Measurements from ENCODE around the gene HEPN1.

Gene HEPN1

DNA sequence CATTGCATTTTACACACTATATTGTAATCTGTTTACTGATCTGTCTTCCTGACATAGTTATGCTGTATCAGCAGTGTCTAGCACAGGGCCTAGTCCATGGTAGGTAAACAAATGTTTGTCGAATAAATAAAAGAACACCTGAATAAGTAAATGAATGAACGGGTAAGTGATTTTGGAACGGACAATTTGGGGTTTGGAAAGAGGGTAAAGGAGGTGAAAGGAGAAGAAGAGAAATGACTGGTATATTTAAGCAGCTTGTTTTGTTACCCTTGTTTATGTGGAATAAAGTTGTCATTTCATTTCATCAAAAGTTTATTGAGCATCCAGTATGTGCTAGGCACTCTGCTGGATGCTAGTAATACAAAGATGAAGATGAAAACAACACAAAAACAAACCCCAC lies at the start of gene HEPN1:
TSS of gene HEPN1 (plus strand) at position 301 of the 400 bp plus-strand sequence.
- Histone ChIP-seq H3K4me3 (ENCODE audit: low read length in 2 of 2) (no peak within 1 kb of the TSS), H3K9ac (ENCODE audit: low read depth in 1 of 2, low read length in 2 of 2) (no peak within 1 kb of the TSS), H3K36me3 (ENCODE audit: control insufficient read depth in 2 of 2, insufficient read depth in 2 of 2, low read length in 2 of 2) (no peaks in the 10 kb centered on the region), H3K27me3 (ENCODE audit: control insufficient read depth in 2 of 2, insufficient read depth in 2 of 2, low read length in 2 of 2) (no peaks in the 10 kb centered on the region), H3K4me1 (ENCODE audit: control insufficient read depth in 2 of 2, insufficient read depth in 2 of 2, low read length in 2 of 2) (peaks cover 0 to 3% of the 10 kb centered on the region in 2 donors), H3K9me3 (ENCODE audit: control insufficient read depth in 2 of 2, low read length in 2 of 2) (no peaks in the 10 kb centered on the region), H3K27ac (ENCODE audit: low read depth in 2 of 2, low read length in 2 of 2) (no peak within 1 kb of the TSS)

DNA sequence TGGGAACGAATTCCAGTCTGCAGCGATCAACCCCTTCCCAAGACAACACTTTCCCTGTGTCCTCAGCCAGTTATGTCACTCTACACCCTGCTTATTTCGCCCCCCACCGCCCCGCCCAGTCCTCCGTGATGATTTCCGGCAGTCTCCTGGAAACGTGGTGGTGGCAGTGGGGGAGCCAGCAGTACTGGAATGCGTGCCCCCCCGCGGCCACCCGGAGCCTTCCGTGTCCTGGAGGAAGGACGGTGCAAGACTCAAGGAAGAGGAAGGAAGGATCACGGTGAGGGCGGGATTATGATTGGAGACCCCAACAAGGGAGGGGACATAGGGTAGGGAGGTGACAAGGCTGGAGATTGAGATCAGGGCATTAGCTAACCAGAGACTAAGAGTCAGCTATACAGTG lies 49.7 kb upstream of the HEPN1 start:
- H3K9me3 ChIP-seq (ENCODE audit: control insufficient read depth in 2 of 2, low read length in 2 of 2) = no peaks in the 10 kb centered on the region
- no peaks in the 10 kb centered on the region for H3K36me3 ChIP-seq (ENCODE audit: control insufficient read depth in 2 of 2, insufficient read depth in 2 of 2, low read length in 2 of 2)
- peaks cover 70 to 81% of the 10 kb centered on the region in 2 donors for H3K27me3 ChIP-seq (ENCODE audit: control insufficient read depth in 2 of 2, insufficient read depth in 2 of 2, low read length in 2 of 2)
- H3K4me1 ChIP-seq (ENCODE audit: control insufficient read depth in 2 of 2, insufficient read depth in 2 of 2, low read length in 2 of 2) = peaks cover 4 to 12% of the 10 kb centered on the region in 2 donors
- no peak overlapping the region for H3K9ac ChIP-seq (ENCODE audit: low read depth in 1 of 2, low read length in 2 of 2)
- H3K4me3 ChIP-seq (ENCODE audit: low read length in 2 of 2) = no peak overlapping the region
- H3K27ac ChIP-seq (ENCODE audit: low read depth in 2 of 2, low read length in 2 of 2) = no peak overlapping the region

DNA sequence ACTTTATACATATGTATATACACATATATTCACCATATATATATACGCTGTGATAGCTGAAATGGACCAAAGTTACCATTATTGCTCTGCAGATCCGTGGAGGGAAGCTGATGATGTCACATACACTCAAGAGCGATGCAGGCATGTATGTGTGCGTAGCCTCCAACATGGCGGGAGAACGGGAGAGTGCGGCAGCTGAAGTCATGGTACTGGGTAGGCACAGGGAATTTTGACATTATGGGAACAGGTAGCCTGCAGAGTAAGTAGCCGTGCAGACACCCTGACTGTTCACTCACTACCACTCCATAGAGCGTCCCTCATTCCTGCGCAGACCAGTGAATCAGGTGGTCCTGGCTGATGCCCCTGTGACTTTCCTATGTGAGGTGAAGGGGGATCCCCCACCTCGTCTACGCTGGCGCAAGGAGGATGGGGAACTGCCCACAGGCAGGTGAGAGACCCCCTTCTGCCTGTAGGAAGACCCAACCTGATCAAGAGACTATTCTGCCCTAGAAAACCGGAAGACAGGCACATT lies 49.1 kb upstream of the HEPN1 start:
- Histone ChIP-seq H3K36me3 (ENCODE audit: control insufficient read depth in 2 of 2, insufficient read depth in 2 of 2, low read length in 2 of 2) (no peaks in the 10 kb centered on the region), H3K27me3 (ENCODE audit: control insufficient read depth in 2 of 2, insufficient read depth in 2 of 2, low read length in 2 of 2) (peaks cover 65 to 78% of the 10 kb centered on the region in 2 donors), H3K4me1 (ENCODE audit: control insufficient read depth in 2 of 2, insufficient read depth in 2 of 2, low read length in 2 of 2) (peaks cover 4 to 12% of the 10 kb centered on the region in 2 donors), H3K9ac (ENCODE audit: low read depth in 1 of 2, low read length in 2 of 2) (no peak overlapping the region), H3K4me3 (ENCODE audit: low read length in 2 of 2) (no peak overlapping the region), H3K27ac (ENCODE audit: low read depth in 2 of 2, low read length in 2 of 2) (no peak overlapping the region), H3K9me3 (ENCODE audit: control insufficient read depth in 2 of 2, low read length in 2 of 2) (no peaks in the 10 kb centered on the region)

DNA sequence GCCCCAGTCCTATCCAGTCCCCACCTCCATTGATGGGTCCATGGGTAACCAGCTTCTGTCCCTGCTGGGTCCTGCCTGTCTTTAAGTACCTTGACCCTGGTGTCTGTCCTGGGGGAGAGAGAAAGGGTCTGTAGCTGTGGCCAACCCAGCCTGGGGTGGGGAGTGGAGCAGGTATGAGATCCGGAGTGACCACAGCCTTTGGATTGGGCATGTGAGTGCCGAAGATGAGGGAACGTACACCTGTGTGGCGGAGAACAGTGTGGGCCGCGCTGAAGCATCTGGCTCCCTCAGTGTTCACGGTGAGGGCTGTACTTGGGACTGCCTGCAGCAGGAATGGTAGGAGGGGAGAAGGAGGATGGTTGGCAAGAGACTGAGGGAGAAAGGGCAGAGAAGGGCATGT lies 48.6 kb upstream of the HEPN1 start:
- Histone ChIP-seq H3K9me3 (ENCODE audit: control insufficient read depth in 2 of 2, low read length in 2 of 2) (no peaks in the 10 kb centered on the region), H3K9ac (ENCODE audit: low read depth in 1 of 2, low read length in 2 of 2) (no peak overlapping the region), H3K27me3 (ENCODE audit: control insufficient read depth in 2 of 2, insufficient read depth in 2 of 2, low read length in 2 of 2) (peaks cover 60 to 78% of the 10 kb centered on the region in 2 donors), H3K36me3 (ENCODE audit: control insufficient read depth in 2 of 2, insufficient read depth in 2 of 2, low read length in 2 of 2) (no peaks in the 10 kb centered on the region), H3K4me3 (ENCODE audit: low read length in 2 of 2) (no peak overlapping the region), H3K27ac (ENCODE audit: low read depth in 2 of 2, low read length in 2 of 2) (no peak overlapping the region), H3K4me1 (ENCODE audit: control insufficient read depth in 2 of 2, insufficient read depth in 2 of 2, low read length in 2 of 2) (peaks cover 4 to 12% of the 10 kb centered on the region in 2 donors)

DNA sequence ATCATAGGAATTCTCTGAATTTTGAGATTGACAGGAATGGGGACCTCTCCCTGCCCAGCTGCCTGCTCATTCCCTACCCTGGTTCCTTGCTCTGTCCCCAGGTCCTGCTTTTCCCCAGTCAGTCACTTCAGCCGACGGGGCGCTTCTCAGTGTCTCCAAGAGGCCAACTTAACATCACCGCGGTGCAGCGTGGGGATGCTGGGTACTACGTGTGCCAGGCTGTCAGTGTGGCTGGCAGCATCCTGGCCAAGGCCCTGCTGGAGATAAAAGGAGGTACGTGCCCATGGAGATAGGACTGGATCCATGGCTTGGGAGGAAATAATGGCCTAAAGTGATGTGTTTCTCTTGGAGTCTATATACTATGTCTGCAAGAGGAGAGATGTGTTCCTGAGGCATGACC lies 46.8 kb upstream of the HEPN1 start:
- H3K27me3 ChIP-seq (ENCODE audit: control insufficient read depth in 2 of 2, insufficient read depth in 2 of 2, low read length in 2 of 2) = peaks cover 45 to 66% of the 10 kb centered on the region in 2 donors
- H3K4me1 ChIP-seq (ENCODE audit: control insufficient read depth in 2 of 2, insufficient read depth in 2 of 2, low read length in 2 of 2) = peaks cover 5 to 8% of the 10 kb centered on the region in 2 donors
- no peak overlapping the region for H3K4me3 ChIP-seq (ENCODE audit: low read length in 2 of 2)
- no peak overlapping the region for H3K27ac ChIP-seq (ENCODE audit: low read depth in 2 of 2, low read length in 2 of 2)
- H3K36me3 ChIP-seq (ENCODE audit: control insufficient read depth in 2 of 2, insufficient read depth in 2 of 2, low read length in 2 of 2) = no peaks in the 10 kb centered on the region
- H3K9ac ChIP-seq (ENCODE audit: low read depth in 1 of 2, low read length in 2 of 2) = no peak overlapping the region
- no peaks in the 10 kb centered on the region for H3K9me3 ChIP-seq (ENCODE audit: control insufficient read depth in 2 of 2, low read length in 2 of 2)

DNA sequence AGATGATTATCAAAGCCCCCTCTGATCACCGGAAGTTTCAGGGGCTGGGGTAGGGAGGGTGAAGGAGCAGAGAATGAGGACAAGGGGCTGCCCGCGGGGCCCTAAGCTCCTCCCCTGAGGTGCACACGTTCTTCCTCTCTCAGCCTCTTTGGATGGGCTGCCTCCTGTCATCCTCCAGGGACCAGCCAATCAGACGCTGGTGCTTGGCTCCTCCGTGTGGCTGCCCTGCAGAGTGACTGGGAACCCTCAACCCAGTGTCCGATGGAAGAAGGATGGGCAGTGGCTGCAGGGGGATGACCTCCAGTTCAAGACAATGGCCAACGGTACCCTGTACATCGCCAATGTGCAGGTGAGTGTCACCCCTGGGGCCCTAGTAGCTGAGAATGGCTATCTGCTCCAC lies 46.3 kb upstream of the HEPN1 start:
- no peaks in the 10 kb centered on the region for H3K36me3 ChIP-seq (ENCODE audit: control insufficient read depth in 2 of 2, insufficient read depth in 2 of 2, low read length in 2 of 2)
- no peak overlapping the region for H3K9ac ChIP-seq (ENCODE audit: low read depth in 1 of 2, low read length in 2 of 2)
- H3K9me3 ChIP-seq (ENCODE audit: control insufficient read depth in 2 of 2, low read length in 2 of 2) = no peaks in the 10 kb centered on the region
- no peak overlapping the region for H3K27ac ChIP-seq (ENCODE audit: low read depth in 2 of 2, low read length in 2 of 2)
- H3K4me1 ChIP-seq (ENCODE audit: control insufficient read depth in 2 of 2, insufficient read depth in 2 of 2, low read length in 2 of 2) = peaks cover 5 to 6% of the 10 kb centered on the region in 2 donors
- no peak overlapping the region for H3K4me3 ChIP-seq (ENCODE audit: low read length in 2 of 2)
- H3K27me3 ChIP-seq (ENCODE audit: control insufficient read depth in 2 of 2, insufficient read depth in 2 of 2, low read length in 2 of 2) = peaks cover 43 to 63% of the 10 kb centered on the region in 2 donors

DNA sequence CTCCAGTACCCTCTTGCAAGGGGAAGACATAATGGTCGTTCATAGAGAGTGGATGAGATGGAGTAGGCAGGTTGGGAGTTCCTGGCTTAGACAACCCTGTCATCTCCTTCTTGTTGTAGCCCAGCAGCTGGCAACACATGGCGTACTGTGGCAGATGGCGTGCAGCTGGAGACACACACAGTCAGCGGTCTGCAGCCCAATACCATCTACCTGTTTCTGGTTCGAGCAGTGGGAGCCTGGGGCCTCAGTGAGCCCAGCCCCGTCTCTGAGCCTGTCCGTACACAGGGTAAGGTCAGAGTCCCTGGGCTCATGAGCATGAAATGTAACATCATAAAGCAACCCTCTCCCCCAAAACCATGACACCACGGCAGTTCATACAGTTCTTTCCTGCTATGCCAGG lies 45.1 kb upstream of the HEPN1 start:
- H3K27me3 ChIP-seq (ENCODE audit: control insufficient read depth in 2 of 2, insufficient read depth in 2 of 2, low read length in 2 of 2) = peaks cover 31 to 50% of the 10 kb centered on the region in 2 donors
- H3K9ac ChIP-seq (ENCODE audit: low read depth in 1 of 2, low read length in 2 of 2) = no peak overlapping the region
- H3K9me3 ChIP-seq (ENCODE audit: control insufficient read depth in 2 of 2, low read length in 2 of 2) = no peaks in the 10 kb centered on the region
- H3K36me3 ChIP-seq (ENCODE audit: control insufficient read depth in 2 of 2, insufficient read depth in 2 of 2, low read length in 2 of 2) = no peaks in the 10 kb centered on the region
- H3K4me1 ChIP-seq (ENCODE audit: control insufficient read depth in 2 of 2, insufficient read depth in 2 of 2, low read length in 2 of 2) = peaks cover 4 to 5% of the 10 kb centered on the region in 2 donors
- H3K27ac ChIP-seq (ENCODE audit: low read depth in 2 of 2, low read length in 2 of 2) = no peak overlapping the region
- no peak overlapping the region for H3K4me3 ChIP-seq (ENCODE audit: low read length in 2 of 2)

DNA sequence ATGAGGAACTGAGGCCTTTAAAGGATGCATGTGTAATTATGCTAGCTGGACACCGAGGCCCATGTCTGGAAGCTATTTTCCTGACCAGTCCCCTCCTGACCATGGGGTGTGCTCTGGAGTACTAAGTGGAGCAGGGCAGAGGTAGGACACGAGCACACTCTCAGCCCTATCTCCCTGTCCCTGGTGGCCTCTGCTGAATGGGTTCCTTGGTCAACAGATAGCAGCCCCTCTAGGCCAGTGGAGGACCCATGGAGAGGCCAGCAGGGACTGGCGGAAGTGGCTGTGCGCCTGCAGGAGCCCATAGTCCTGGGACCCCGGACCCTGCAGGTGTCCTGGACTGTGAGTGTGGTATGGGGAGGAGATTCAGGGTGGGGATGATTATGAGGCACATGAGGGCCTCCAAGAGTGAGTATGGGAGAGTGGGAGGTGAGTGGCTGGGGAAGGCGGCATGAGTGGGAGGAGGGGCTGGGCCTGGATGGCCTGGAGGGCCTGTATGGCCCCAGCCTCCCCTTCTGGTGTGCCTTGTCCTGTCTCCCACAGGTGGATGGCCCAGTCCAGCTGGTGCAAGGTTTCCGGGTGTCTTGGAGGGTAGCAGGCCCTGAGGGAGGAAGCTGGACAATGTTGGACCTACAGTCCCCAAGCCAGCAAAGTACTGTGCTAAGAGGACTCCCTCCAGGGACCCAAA lies 44.3 kb upstream of the HEPN1 start:
- Histone ChIP-seq H3K36me3 (ENCODE audit: control insufficient read depth in 2 of 2, insufficient read depth in 2 of 2, low read length in 2 of 2) (no peaks in the 10 kb centered on the region), H3K27ac (ENCODE audit: low read depth in 2 of 2, low read length in 2 of 2) (no peak overlapping the region), H3K9ac (ENCODE audit: low read depth in 1 of 2, low read length in 2 of 2) (no peak overlapping the region), H3K27me3 (ENCODE audit: control insufficient read depth in 2 of 2, insufficient read depth in 2 of 2, low read length in 2 of 2) (peaks cover 24 to 43% of the 10 kb centered on the region in 2 donors), H3K9me3 (ENCODE audit: control insufficient read depth in 2 of 2, low read length in 2 of 2) (no peaks in the 10 kb centered on the region), H3K4me1 (ENCODE audit: control insufficient read depth in 2 of 2, insufficient read depth in 2 of 2, low read length in 2 of 2) (peaks cover 2 to 5% of the 10 kb centered on the region in 2 donors), H3K4me3 (ENCODE audit: low read length in 2 of 2) (no peak overlapping the region)

DNA sequence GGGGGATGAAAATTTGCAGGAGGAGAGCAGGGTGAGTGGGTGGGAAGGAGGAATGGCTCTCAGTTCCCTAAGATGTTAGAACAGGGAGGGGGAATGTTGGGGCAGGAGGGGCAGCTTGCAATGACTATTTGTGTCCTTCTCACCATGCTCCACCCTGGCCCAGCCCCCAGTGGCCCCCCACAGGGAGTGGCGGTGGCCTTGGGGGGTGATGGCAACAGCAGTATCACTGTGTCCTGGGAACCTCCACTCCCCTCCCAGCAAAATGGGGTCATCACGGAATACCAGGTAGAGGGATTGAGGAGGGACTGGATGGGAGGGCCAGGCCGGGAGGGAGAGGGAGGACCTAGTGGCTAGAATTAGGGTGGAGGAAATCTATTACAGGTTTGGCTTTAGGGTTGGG lies 43.6 kb upstream of the HEPN1 start:
- H3K36me3 ChIP-seq (ENCODE audit: control insufficient read depth in 2 of 2, insufficient read depth in 2 of 2, low read length in 2 of 2) = no peaks in the 10 kb centered on the region
- no peak overlapping the region for H3K4me3 ChIP-seq (ENCODE audit: low read length in 2 of 2)
- peaks cover 17 to 36% of the 10 kb centered on the region in 2 donors for H3K27me3 ChIP-seq (ENCODE audit: control insufficient read depth in 2 of 2, insufficient read depth in 2 of 2, low read length in 2 of 2)

DNA sequence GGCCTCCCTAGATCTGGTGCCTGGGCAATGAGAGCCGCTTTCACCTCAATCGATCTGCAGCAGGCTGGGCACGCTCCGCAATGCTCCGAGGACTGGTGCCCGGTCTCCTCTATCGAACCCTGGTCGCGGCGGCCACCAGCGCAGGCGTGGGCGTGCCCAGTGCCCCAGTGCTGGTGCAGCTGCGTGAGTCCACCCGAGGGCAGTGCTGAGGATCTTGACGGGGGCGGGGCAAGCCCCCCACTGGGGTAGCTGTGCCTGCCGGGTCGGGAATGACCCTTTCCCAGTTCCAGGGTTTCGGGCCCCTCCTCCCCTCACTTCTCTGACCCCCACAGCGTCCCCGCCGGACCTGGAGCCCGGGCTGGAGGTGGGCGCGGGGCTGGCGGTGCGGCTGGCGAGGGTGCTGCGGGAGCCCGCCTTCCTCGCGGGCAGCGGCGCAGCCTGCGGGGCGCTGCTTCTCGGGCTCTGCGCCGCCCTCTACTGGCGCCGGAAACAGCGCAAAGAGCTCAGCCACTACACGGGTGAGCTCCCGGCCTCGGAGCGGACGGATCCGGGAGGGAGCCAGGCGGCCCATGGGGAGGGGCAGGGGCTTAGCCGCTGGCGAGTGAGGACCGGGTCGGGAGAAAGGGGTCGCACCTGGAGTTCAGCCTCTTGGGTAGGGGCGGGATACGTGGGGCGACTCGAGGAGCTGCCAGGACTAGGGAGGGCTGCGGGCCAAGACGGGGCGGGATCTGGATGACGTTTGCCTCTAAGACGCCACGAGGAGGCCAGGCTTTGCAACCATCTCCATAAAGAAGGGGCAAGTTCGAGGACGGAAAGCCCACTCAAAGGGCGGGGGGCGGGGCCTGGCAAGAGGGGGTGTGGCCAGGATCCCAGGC lies 42.9 kb upstream of the HEPN1 start:
- H3K4me3 ChIP-seq (ENCODE audit: low read length in 2 of 2) = peak overlapping the region; percentile 74 to 83
- peak overlapping the region; percentile 83 to 84 for H3K27ac ChIP-seq (ENCODE audit: low read depth in 2 of 2, low read length in 2 of 2)
- H3K4me1 ChIP-seq (ENCODE audit: control insufficient read depth in 2 of 2, insufficient read depth in 2 of 2, low read length in 2 of 2) = peaks cover 2 to 5% of the 10 kb centered on the region in 2 donors
- peak overlapping the region; percentile 70 to 85 for H3K9ac ChIP-seq (ENCODE audit: low read depth in 1 of 2, low read length in 2 of 2)
- H3K9me3 ChIP-seq (ENCODE audit: control insufficient read depth in 2 of 2, low read length in 2 of 2) = no peaks in the 10 kb centered on the region
- H3K27me3 ChIP-seq (ENCODE audit: control insufficient read depth in 2 of 2, insufficient read depth in 2 of 2, low read length in 2 of 2) = peaks cover 10 to 31% of the 10 kb centered on the region in 2 donors
- no peaks in the 10 kb centered on the region for H3K36me3 ChIP-seq (ENCODE audit: control insufficient read depth in 2 of 2, insufficient read depth in 2 of 2, low read length in 2 of 2)

More for the DNA sequence above, 43.6 kb upstream of the HEPN1 start:
- peaks cover 2 to 5% of the 10 kb centered on the region in 2 donors for H3K4me1 ChIP-seq (ENCODE audit: control insufficient read depth in 2 of 2, insufficient read depth in 2 of 2, low read length in 2 of 2)
- H3K9me3 ChIP-seq (ENCODE audit: control insufficient read depth in 2 of 2, low read length in 2 of 2) = no peaks in the 10 kb centered on the region
- no peak overlapping the region for H3K9ac ChIP-seq (ENCODE audit: low read depth in 1 of 2, low read length in 2 of 2)
- H3K27ac ChIP-seq (ENCODE audit: low read depth in 2 of 2, low read length in 2 of 2) = no peak overlapping the region

Measured in mucosa of rectum (tissue), 2 donors.